ENCODE results near the gene ARFGAP2. TPM values are rescaled to one million over a fixed set of nuclear protein-coding genes. Genes with fewer than 3 reads are reported as not detected.
"Not testable (repeated sequence)": the region's sequence is repeated elsewhere in the genome, so short reads cannot be mapped to it uniquely, and the experiment has no call there.

The ARFGAP2 gene
- total RNA-seq, 3 donors from 2014 or later = 139 to 183 (median 175) TPM

DNA sequence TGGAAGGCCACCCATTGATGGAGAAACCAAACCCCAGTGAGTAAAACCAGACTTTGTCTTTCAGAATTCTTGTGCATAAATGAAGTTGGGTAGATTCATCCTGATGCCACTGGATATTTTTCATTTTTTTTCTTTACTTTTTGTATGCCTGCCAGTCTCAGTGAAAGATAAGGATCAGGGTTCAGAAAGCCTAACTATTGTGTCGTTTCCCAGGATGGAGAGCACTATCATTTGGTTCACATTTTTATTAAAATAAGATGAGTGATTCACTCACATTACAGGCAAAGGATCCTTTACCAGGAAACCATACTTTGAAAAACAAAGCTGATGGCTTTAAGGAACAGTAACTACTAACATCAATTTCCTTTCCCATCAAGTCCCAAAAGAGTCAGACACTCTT lies 52.0 kb downstream of the ARFGAP2 start:
- H3K27me3 ChIP-seq = no peaks in the 10 kb centered on the region
- no peak for DNase-seq (ENCODE audit: low spot score in 2 of 2)
- H3K36me3 ChIP-seq = no peaks in the 10 kb centered on the region
- H3K4me1 ChIP-seq = no peaks in the 10 kb centered on the region
- H3K27ac ChIP-seq = no peak overlapping the region
- H3K4me3 ChIP-seq = no peak overlapping the region
- H3K9me3 ChIP-seq = no peaks in the 10 kb centered on the region
- intact Hi-C loops (cut with DNase I; ENCODE audit: low total_unique reads) = no loop called here
- TF ChIP-seq POLR2AphosphoS5 (IDR thresholded peaks at IDR 0.05) (no peak), POLR2A (IDR thresholded peaks at IDR 0.05) (no peak)
- TF ChIP-seq, protein P1, sequence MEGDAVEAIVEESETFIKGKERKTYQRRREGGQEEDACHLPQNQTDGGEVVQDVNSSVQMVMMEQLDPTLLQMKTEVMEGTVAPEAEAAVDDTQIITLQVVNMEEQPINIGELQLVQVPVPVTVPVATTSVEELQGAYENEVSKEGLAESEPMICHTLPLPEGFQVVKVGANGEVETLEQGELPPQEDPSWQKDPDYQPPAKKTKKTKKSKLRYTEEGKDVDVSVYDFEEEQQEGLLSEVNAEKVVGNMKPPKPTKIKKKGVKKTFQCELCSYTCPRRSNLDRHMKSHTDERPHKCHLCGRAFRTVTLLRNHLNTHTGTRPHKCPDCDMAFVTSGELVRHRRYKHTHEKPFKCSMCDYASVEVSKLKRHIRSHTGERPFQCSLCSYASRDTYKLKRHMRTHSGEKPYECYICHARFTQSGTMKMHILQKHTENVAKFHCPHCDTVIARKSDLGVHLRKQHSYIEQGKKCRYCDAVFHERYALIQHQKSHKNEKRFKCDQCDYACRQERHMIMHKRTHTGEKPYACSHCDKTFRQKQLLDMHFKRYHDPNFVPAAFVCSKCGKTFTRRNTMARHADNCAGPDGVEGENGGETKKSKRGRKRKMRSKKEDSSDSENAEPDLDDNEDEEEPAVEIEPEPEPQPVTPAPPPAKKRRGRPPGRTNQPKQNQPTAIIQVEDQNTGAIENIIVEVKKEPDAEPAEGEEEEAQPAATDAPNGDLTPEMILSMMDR (IDR thresholded peaks at IDR 0.05) = no peak

- TF ChIP-seq POLR2AphosphoS5 (IDR thresholded peaks at IDR 0.05) (no peak), POLR2A (IDR thresholded peaks at IDR 0.05) (no peak)
- TF ChIP-seq, protein P1 (IDR thresholded peaks at IDR 0.05) = no peak
- Histone ChIP-seq H3K36me3 (no peaks in the 10 kb centered on the region), H3K27me3 (no peaks in the 10 kb centered on the region), H3K4me1 (no peaks in the 10 kb centered on the region), H3K27ac (no peak overlapping the region), H3K9me3 (no peaks in the 10 kb centered on the region), H3K4me3 (no peak overlapping the region)
- intact Hi-C loops (cut with DNase I; ENCODE audit: low total_unique reads) = no loop called here
- no peak for DNase-seq (ENCODE audit: low spot score in 2 of 2)
These were observed 53.6 kb downstream of the ARFGAP2 start for GRCh38 chr11:47123094-47123493.

GRCh38 chr11:47121731-47122130 lies 54.9 kb downstream of the ARFGAP2 start:
- no peaks in the 10 kb centered on the region for H3K4me1 ChIP-seq
- no peaks in the 10 kb centered on the region for H3K36me3 ChIP-seq
- H3K27ac ChIP-seq = no peak overlapping the region
- H3K4me3 ChIP-seq = no peak overlapping the region
- intact Hi-C loops (cut with DNase I; ENCODE audit: low total_unique reads) = no loop called here
- H3K27me3 ChIP-seq = no peaks in the 10 kb centered on the region
- H3K9me3 ChIP-seq = no peaks in the 10 kb centered on the region
- TF ChIP-seq POLR2AphosphoS5 (IDR thresholded peaks at IDR 0.05) = no peak
- TF ChIP-seq, protein P1 (IDR thresholded peaks at IDR 0.05) = no peak
- no peak for TF ChIP-seq POLR2A (IDR thresholded peaks at IDR 0.05)
- no peak for DNase-seq (ENCODE audit: low spot score in 2 of 2)

GRCh38 chr11:47121056-47121455 lies 55.6 kb downstream of the ARFGAP2 start:
- TF ChIP-seq, protein P1 (IDR thresholded peaks at IDR 0.05) = no peak
- TF ChIP-seq POLR2AphosphoS5 (IDR thresholded peaks at IDR 0.05) = no peak
- H3K9me3 ChIP-seq = no peaks in the 10 kb centered on the region
- H3K27me3 ChIP-seq = no peaks in the 10 kb centered on the region
- no peaks in the 10 kb centered on the region for H3K4me1 ChIP-seq
- H3K36me3 ChIP-seq = no peaks in the 10 kb centered on the region
- intact Hi-C loops (cut with DNase I; ENCODE audit: low total_unique reads) = no loop called here
- no peak overlapping the region for H3K4me3 ChIP-seq
- no peak for DNase-seq (ENCODE audit: low spot score in 2 of 2)
- no peak overlapping the region for H3K27ac ChIP-seq

- TF ChIP-seq POLR2AphosphoS5 (IDR thresholded peaks at IDR 0.05) = peak in 1 of 3 donors; percentile 26
- H3K36me3 ChIP-seq; H3K4me1 ChIP-seq; H3K9me3 ChIP-seq; H3K27me3 ChIP-seq; intact Hi-C loops (cut with DNase I; ENCODE audit: low total_unique reads): not testable (repeated sequence)
- peak; percentile 87 to 88 for DNase-seq (ENCODE audit: low spot score in 2 of 2)
- Histone ChIP-seq H3K27ac (peak overlapping the region; percentile 73 to 77), H3K4me3 (peak overlapping the region in 2 of 3 donors; percentile 52 to 58)
These were observed 57.6 kb downstream of the ARFGAP2 start for GRCh38 chr11:47118958-47119688.

Other genes starting within 250 kb of the ARFGAP2 start
- 10 to 100 TPM; 13.4 to 43.6 (median 30.5) TPM for gene CSTPP1, start 240.1 kb downstream of the ARFGAP2 start, total RNA-seq
- 10 to 100 TPM in 2 of 3 donors, 1 to 10 TPM in 1; 9.9 to 47.3 (median 33.1) TPM for gene PACSIN3, start 9.6 kb upstream of the ARFGAP2 start, total RNA-seq
- 10 to 100 TPM; 31.2 to 44.5 (median 39.3) TPM for gene DDB2, start 38.1 kb upstream of the ARFGAP2 start, total RNA-seq
- gene ACP2, start 71.9 kb upstream of the ARFGAP2 start, total RNA-seq = 10 to 100 TPM; 39.7 to 45.2 (median 41.9) TPM
- gene NR1H3, start 81.1 kb upstream of the ARFGAP2 start, total RNA-seq = 10 to 100 TPM; 56.1 to 92.4 (median 91.1) TPM
- 10 to 100 TPM; 43.3 to 56.5 (median 46.6) TPM for gene MADD, start 93.3 kb upstream of the ARFGAP2 start, total RNA-seq
- under 1 TPM in 2 of 3 donors, not detected in 1; under 0.01 TPM for gene MYBPC3, start 175.8 kb upstream of the ARFGAP2 start, total RNA-seq
- gene SPI1, start 201.7 kb upstream of the ARFGAP2 start, total RNA-seq = 10 to 100 TPM; 12.5 to 34.9 (median 15.2) TPM
- 10 to 100 TPM; 42.9 to 58.1 (median 52.8) TPM for gene SLC39A13, start 231.7 kb upstream of the ARFGAP2 start, total RNA-seq
- 100 to 1,000 TPM in 2 of 3 donors, 10 to 100 TPM in 1; 98.5 to 168 (median 144) TPM for gene PSMC3, start 249.6 kb upstream of the ARFGAP2 start, total RNA-seq

Measured in breast epithelium (tissue), 4 donors.